Hematopoietic multipotent progenitor cell treated with erythropoietin and hydrocortisone succinate and interleukin-3 and kit ligand, for 6 days (in vitro differentiated cells): ENCODE measurements around the gene CDC34.
A peak's percentile ranks its signal among the peaks of the same experiment; 100 is the strongest.

Source experiments
- DNase-seq: peaks from one replicate; pipeline ENCODE4 v3.0.0-alpha.2; 2015

Gene CDC34

GRCh38 chr19:543910-544608, 12.5 kb downstream of the CDC34 start, which contains the start of gene GZMM:
TSS of gene GZMM (plus strand) at chr19:544053. CDS start at chr19:544072, 19 bp downstream.
- DNase-seq, result no peak

DNA sequence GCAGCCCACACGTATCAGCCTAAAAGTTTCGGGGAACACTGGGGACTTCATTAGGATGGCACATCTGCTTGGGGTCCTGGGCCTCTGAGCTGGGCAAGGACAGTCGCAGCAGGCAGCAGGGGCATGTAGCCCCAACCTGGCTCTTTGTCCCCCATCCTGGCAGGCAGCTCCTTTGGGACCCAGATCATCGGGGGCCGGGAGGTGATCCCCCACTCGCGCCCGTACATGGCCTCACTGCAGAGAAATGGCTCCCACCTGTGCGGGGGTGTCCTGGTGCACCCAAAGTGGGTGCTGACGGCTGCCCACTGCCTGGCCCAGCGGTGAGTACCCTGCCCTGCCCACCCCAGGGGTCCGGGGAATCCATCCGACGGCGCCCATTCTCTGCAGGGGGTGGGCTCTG, 15.6 kb downstream of the CDC34 start:
- no peak for DNase-seq

DNA sequence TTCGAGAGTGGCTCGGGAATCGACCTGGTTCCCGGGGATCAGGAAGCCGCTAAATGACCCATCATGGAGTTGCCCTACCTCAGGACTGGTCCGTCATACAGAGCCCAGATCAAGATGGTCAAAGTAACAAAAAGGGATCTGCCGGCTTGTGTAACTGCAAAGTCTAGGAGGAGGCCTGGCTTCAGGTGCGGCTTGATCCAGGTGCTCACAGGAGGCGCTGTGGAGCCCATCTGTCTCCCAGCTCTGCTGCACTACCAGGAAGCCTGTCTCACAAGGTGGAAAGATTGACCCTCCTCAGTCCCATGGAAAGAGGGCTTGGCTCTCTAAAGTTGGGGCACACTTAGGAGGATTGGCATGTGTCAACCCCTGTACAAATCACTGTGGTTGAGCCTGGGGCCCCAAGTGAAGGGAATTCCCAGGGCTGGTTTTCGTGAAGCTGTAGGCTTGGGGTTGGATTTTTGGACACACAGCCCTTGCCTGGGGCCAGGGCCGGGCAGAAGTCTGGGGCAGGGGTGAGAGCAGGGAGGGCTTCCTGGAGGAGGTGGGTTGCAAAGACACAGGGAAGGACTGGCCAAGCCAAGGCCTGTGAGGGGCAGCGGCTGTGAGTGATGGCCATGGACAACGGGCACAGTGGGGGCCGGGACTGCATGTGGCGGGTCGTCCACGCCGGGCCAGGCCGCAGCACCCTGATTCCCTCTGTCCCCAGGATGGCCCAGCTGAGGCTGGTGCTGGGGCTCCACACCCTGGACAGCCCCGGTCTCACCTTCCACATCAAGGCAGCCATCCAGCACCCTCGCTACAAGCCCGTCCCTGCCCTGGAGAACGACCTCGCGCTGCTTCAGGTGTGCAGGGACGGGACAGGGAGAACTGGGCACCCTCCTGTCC, 16.5 kb downstream of the CDC34 start:
- no peak for DNase-seq

- DNase-seq, result no peak
Observed at GRCh38 chr19:548886-549830, 17.6 kb downstream of the CDC34 start.

- DNase-seq, result no peak
Observed at GRCh38 chr19:554817-555216, 23.3 kb downstream of the CDC34 start.

DNA sequence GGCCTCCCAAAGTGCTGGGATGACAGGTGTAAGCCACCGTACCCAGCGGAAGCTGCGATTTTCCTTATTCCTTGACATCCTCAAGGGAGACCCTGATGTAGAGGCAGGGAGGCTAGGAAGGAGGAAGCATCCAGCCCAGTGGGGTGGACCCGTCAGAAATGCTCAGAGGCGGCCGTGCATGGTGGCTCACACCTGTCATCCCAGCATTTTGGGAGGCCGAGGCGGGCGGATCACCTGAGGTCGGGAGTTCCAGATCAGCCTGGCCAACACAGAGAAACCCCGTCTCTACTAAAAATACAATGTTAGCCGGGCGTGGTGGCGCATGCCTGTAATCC, 23.9 kb downstream of the CDC34 start:
- DNase-seq, result no peak

DNA sequence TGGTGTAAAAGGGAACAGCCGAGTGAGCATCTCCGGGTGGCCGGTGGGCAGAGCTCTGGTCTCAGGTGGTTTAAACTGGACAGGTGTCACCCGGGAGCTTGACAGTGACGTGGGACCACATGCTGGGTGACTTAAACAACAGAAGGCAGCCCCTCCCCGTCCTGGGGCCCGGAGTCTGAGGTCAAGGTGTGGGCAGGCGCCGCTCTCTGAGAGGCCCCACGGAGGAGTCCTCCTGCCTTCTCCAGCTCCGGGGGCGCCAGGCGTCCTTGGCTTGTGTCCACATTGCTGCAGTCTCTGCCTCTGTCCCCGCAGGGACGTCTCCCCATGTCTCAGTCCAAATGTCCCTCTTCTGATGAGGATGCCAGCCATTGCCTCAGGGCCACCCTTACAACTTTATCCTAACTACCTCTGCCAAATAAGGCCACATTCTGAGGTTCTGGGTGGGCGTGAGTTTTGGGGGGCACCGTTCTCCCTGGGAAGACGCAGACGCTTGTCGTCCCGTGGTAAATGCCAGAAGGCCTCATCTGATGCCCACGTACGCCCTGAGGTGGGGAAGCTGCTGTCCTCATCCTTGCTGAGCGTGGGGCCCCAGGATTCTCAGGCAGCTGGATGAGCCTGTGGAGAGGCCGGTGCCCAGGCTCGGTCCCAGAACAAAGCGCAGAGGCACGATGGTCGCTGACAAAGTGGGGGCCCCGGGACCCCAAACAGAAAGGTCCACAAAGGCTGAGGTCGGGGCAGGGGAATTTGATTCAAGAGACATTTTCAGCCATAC, 25.2 kb downstream of the CDC34 start:
- DNase-seq, result no peak

DNA sequence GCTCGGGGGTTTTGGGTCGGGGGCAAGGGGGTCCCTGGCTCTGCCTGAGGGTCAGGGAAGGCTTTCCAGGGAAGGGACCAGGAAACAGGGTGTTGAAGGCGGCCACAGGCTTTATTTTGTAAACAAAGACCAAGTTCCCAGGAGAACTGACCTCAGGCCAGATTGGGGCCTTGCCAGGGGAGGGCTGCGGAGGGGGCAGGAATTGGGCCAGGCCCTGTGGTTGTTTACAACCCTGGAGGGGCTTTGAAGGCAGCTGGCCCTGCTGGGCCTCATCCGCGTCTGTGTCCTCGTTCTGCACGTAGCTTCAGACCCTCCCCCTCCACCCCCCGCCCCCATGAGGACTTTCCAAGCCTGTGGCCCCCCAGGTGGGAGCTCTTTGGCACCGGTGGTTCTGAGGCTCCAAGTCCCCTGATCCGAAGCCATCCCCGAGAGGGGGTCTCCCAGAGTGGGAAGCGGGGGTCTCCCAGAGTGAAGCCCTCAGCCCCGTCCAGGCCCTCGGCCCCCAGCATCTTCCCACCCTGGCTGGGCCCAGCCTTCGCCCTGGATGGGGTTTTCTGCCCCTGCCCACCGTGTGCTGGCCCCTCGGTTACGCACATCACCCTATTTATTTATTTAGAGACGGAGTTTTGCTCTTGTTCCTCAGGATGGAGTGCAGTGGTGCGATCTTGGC, 27.3 kb downstream of the CDC34 start:
- DNase-seq, result no peak

- no peak for DNase-seq
Observed at GRCh38 chr19:560121-560520, 28.6 kb downstream of the CDC34 start.

- DNase-seq, result peak; percentile 65
Observed at GRCh38 chr19:566403-566802, 34.8 kb downstream of the CDC34 start.

- DNase-seq, result no peak
Observed at GRCh38 chr19:566844-567243, 35.3 kb downstream of the CDC34 start.

DNA sequence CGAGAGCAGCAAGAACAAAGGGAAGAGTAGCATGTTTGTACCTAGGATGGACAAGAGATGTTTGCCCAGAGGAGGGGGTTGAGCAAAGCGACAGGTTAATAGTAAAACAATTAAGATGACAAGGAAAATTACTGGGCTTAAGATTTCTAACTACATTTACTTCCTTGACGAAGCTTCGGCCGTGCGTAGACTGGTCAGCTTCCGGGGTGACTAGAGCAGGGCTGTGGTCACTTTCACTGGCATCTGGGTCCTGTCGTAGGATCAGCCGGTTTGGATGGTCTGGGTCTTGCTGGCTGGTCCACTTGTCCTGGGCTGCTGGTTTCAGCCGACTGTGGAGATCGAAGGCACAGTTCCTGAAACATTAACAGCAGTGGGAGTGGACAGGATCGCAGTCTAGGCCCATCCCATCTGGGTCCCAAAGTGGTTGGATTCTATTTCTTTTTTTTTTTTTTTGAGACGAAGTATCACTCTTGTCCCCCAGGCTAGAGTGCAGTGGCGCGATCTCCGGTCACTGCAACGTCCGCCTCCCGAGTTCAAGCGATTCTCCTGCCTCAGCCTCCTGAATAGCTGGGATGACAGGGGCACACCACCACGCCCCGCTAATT, 35.8 kb downstream of the CDC34 start:
- DNase-seq, result no peak

DNA sequence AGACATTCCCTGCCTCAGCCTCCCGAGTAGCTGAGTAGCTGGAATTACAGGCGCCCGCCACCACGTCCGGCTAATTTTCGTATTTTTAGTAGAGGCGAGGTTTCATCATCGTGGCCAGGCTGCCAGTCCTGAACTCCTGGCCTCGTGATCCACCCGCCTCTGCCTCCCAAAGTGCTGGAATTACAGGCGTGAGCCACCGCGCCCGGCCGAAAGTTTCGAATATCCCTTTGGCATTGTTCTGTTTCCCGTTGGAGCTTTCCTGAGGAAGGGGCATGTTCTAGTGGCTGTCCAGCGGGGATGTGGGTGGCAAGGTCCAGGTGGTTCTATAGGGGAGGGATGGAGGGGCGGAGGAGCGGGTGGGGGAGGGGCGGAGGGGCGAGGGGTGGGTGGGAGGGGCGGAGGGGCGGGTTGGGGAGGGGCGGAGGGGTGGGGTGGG, 38.7 kb downstream of the CDC34 start:
- no peak for DNase-seq

- DNase-seq, result peak; percentile 83
Observed at GRCh38 chr19:570937-571565, 39.5 kb downstream of the CDC34 start.

DNA sequence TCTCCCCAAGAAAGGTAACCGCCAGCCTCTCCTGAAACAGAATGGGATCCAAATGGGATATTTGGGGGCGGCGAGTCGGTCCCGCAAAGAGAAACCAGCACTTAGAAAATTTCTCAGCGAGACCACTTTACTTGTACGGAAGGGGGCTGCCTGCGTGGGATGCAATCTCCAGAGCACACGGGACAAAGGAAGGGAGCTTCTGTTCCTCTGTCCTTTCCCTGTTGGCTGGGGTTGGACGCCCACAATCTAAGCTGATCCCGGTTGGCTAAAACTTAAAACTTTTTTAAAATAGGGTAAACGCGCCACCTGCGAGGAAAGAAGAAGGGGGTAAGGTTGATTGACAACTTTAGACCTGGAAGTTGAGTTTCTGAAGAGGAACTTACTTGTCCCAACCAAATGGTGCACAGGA, 40.0 kb downstream of the CDC34 start:
- peak; percentile 79 for DNase-seq

GRCh38 chr19:572140-572742, 40.7 kb downstream of the CDC34 start, which contains the start of gene BSG:
TSS of gene BSG (plus strand) at chr19:572596. CDS start at chr19:572635, 39 bp downstream.
- peak; percentile 99 for DNase-seq

DNA sequence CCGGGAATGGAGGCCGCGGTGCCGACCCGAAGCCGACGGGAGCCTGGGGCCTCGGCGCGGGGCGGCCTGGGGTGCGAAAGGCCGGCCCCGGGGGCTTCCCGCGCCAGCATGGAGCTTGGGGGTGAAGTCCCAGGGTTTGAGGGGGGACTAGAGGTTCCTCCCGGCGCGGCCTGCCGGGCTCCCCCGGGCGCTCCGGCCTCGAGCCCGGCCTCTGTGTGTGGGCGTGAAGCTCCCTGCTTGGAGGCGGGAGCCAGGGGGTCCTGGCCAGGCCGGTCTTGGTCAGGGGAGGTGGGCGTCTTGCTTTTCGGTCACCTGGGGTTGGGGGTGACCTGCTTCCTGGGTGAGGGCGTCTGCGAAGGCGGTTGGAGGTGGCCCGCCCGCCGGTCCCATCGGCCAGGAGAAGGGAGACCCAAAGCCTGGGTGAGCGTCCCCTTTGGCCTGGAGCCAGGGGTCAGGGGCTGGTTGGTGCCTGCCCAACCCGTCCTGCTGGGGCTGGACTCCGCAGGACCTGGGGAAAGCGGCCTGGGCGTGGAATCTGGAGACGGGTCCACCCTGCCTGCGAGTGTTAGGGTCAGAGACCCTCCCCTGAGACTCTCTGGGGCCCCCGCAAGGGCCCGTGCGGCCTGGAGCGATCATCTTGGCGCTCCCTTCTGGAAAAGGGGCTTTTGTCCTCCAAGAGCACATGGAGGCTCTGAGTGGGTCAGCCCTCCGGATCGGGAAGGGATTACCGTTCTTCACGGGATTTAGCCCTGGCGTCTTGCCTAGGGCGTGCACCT, 41.4 kb downstream of the CDC34 start:
- peak; percentile 67 for DNase-seq

DNA sequence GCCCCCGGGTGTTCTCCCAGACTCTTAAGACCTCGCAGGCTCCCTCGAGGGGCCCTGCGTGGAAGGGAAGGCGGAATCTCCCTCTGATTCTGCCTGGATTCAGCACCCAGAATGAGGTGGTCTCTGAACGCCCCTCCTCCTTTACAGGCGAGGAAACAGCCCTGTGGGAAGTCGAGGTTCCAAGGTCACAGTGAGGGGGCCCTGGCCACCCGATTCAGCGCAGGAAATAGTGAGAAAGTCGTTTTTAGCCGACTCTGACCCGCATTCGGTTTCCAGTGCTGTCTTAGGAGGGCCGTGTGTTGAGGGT, 41.9 kb downstream of the CDC34 start:
- DNase-seq, result no peak
